ENCODE measurements around the gene SLC13A3. TPM values are rescaled to one million over a fixed set of nuclear protein-coding genes. Genes with fewer than 3 reads are reported as not detected.

Gene SLC13A3
- total RNA-seq, 1 donor from 2014 or later, result 7.4 TPM

DNA sequence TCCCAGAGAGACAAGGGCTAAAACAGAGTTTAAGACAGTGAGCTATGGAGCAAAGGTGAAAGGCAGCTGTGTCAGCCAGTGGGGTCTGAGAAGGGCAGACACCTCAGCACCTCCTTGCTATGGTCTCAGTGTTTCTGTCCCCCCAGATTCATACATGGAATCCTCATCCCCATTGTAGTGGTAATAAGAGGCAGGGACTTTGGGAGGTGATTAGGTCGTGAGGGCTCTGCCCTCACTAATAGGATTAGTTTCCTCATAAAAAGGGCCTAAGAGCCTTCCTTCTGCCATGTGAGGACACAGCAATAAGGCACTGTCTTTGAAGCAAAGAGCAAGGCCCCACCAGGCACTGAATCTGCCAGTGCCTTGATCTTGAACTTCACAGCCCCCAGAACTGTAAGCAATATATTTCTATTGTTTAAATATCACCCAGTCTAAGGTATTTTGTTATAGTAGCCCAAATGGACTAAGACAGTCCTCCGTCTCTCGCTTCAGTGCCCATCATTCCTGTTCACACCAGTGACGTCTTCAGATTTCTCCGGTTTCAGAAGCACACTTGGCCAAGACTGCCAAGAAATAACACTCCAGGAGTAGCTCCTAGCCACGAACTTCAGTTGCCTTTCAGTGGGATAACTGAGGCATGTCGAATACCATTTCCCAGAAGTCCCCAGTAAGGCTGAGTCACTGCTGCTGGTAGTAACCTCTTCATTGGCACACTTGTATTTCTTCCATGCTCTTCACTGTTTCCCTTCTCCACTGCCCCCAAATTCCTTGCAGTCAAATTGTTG is 32.8 kb downstream of the SLC13A3 start:
- Mint-ChIP-seq H3K27ac (no peak overlapping the region), H3K4me3 (no peak overlapping the region), H3K36me3 (peaks cover 8% of the 10 kb centered on the region), H3K9me3 (peaks cover 17% of the 10 kb centered on the region), H3K27me3 (ENCODE audit: insufficient read depth, low read depth) (peaks cover 15% of the 10 kb centered on the region), H3K4me1 (peaks cover 38% of the 10 kb centered on the region)
- Histone ChIP-seq H3K4me2 (no peak overlapping the region), H3K79me2 (ENCODE audit: low read depth) (no peaks in the 10 kb centered on the region), H3K36me3 (no peaks in the 10 kb centered on the region), H3K4me3 (no peak overlapping the region), H3K27ac (no peak overlapping the region), H3F3A (ENCODE audit: low read depth) (peaks cover 36% of the 10 kb centered on the region), H2AFZ (replicated peaks) (no peak overlapping the region), H3K9me3 (ENCODE audit: low read depth) (no peaks in the 10 kb centered on the region), H3K27me3 (peaks cover 94% of the 10 kb centered on the region), H3K4me1 (peaks cover 37% of the 10 kb centered on the region), H3K9ac (no peak overlapping the region), H4K20me1 (ENCODE audit: low read depth) (peaks cover 80% of the 10 kb centered on the region)
- TF ChIP-seq, protein P1, sequence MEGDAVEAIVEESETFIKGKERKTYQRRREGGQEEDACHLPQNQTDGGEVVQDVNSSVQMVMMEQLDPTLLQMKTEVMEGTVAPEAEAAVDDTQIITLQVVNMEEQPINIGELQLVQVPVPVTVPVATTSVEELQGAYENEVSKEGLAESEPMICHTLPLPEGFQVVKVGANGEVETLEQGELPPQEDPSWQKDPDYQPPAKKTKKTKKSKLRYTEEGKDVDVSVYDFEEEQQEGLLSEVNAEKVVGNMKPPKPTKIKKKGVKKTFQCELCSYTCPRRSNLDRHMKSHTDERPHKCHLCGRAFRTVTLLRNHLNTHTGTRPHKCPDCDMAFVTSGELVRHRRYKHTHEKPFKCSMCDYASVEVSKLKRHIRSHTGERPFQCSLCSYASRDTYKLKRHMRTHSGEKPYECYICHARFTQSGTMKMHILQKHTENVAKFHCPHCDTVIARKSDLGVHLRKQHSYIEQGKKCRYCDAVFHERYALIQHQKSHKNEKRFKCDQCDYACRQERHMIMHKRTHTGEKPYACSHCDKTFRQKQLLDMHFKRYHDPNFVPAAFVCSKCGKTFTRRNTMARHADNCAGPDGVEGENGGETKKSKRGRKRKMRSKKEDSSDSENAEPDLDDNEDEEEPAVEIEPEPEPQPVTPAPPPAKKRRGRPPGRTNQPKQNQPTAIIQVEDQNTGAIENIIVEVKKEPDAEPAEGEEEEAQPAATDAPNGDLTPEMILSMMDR (IDR thresholded peaks at IDR 0.05), result no peak
- peak; percentile 77 for TF ChIP-seq EZH2phosphoT487 (IDR thresholded peaks at IDR 0.05)
- peak; percentile 58 for DNase-seq (ENCODE audit: low spot score)

DNA sequence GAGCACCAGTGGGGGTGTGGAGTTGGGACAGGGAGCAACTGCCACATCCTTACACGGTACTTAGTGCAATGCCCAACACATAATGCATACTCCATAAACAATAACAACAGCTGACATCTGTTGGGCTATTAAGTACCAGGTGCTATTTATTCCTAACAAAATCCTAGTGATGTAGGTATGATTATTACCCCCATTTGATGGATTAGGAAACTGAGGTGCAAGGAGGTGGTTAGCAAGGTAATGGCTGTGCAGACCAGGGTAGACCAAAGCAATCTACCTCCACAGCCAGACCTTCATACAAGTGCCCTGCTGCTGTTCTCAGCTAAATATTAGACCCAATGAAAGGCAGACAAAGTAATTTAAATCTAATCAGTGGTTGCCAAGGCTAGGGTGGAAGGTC is 36.8 kb downstream of the SLC13A3 start:
- Histone ChIP-seq H3K27ac (no peak overlapping the region), H3K4me1 (peaks cover 15% of the 10 kb centered on the region), H3K4me2 (no peak overlapping the region), H3K9ac (no peak overlapping the region), H2AFZ (replicated peaks) (no peak overlapping the region), H4K20me1 (ENCODE audit: low read depth) (peaks cover 43% of the 10 kb centered on the region), H3K9me3 (ENCODE audit: low read depth) (no peaks in the 10 kb centered on the region), H3K4me3 (no peak overlapping the region), H3F3A (ENCODE audit: low read depth) (peaks cover 16% of the 10 kb centered on the region), H3K36me3 (no peaks in the 10 kb centered on the region), H3K79me2 (ENCODE audit: low read depth) (no peaks in the 10 kb centered on the region), H3K27me3 (peaks cover 55% of the 10 kb centered on the region)
- no peak for TF ChIP-seq EZH2 (IDR thresholded peaks at IDR 0.05)
- TF ChIP-seq EZH2phosphoT487 (IDR thresholded peaks at IDR 0.05), result no peak
- TF ChIP-seq, protein P1 (IDR thresholded peaks at IDR 0.05), result no peak
- Mint-ChIP-seq H3K9me3 (peaks cover 14% of the 10 kb centered on the region), H3K27me3 (ENCODE audit: insufficient read depth, low read depth) (peaks cover 16% of the 10 kb centered on the region), H3K36me3 (peaks cover 12% of the 10 kb centered on the region), H3K27ac (no peak overlapping the region), H3K4me1 (peaks cover 15% of the 10 kb centered on the region), H3K4me3 (no peak overlapping the region)
- no peak for DNase-seq (ENCODE audit: low spot score)

DNA sequence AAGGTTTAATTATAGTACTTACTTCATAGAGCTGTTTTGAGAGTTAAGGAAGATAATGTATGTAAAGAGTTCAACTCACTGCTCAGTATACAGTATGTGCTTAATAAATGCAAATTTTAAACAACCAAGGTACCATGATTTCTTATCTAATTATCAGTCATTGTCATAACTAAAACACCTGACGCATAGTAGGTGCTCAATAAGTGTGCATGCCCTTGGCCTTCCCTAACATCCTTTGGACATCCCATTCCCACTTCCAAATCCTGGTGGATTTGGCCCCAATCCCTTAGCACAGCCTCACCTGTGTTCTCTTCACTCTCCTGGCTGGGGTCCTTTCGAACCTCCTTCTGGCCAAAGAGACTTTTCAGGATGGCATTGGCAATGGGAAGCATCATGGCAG is 41.1 kb downstream of the SLC13A3 start:
- H3K4me2 ChIP-seq, result no peak overlapping the region
- H3K4me1 Mint-ChIP-seq, result peaks cover 6% of the 10 kb centered on the region
- H3K9me3 ChIP-seq (ENCODE audit: low read depth), result no peaks in the 10 kb centered on the region
- DNase-seq (ENCODE audit: low spot score), result no peak
- no peaks in the 10 kb centered on the region for H3K36me3 ChIP-seq
- H3K4me3 Mint-ChIP-seq, result no peak overlapping the region
- H3K9me3 Mint-ChIP-seq, result peaks cover 3% of the 10 kb centered on the region
- no peak overlapping the region for H3K4me3 ChIP-seq
- H2AFZ ChIP-seq (replicated peaks), result no peak overlapping the region
- TF ChIP-seq EZH2phosphoT487 (IDR thresholded peaks at IDR 0.05) (no peak), EZH2 (IDR thresholded peaks at IDR 0.05) (no peak)
- TF ChIP-seq, protein P1 (IDR thresholded peaks at IDR 0.05), result no peak
- H3K27ac ChIP-seq, result no peak overlapping the region
- H3K9ac ChIP-seq, result no peak overlapping the region
- peaks cover 2% of the 10 kb centered on the region for H3K4me1 ChIP-seq
- H3F3A ChIP-seq (ENCODE audit: low read depth), result no peaks in the 10 kb centered on the region
- peaks cover under 1% of the 10 kb centered on the region for H4K20me1 ChIP-seq (ENCODE audit: low read depth)
- no peaks in the 10 kb centered on the region for H3K79me2 ChIP-seq (ENCODE audit: low read depth)
- no peak overlapping the region for H3K27ac Mint-ChIP-seq
- peaks cover 12% of the 10 kb centered on the region for H3K27me3 ChIP-seq
- H3K36me3 Mint-ChIP-seq, result peaks cover 9% of the 10 kb centered on the region
- H3K27me3 Mint-ChIP-seq (ENCODE audit: insufficient read depth, low read depth), result peaks cover 4% of the 10 kb centered on the region

All from neural progenitor cell (in vitro differentiated cells).